ENCODE results near the gene TBX2.
A peak's percentile ranks its signal among the peaks of the same experiment; 100 is the strongest.

The TBX2 gene

DNA sequence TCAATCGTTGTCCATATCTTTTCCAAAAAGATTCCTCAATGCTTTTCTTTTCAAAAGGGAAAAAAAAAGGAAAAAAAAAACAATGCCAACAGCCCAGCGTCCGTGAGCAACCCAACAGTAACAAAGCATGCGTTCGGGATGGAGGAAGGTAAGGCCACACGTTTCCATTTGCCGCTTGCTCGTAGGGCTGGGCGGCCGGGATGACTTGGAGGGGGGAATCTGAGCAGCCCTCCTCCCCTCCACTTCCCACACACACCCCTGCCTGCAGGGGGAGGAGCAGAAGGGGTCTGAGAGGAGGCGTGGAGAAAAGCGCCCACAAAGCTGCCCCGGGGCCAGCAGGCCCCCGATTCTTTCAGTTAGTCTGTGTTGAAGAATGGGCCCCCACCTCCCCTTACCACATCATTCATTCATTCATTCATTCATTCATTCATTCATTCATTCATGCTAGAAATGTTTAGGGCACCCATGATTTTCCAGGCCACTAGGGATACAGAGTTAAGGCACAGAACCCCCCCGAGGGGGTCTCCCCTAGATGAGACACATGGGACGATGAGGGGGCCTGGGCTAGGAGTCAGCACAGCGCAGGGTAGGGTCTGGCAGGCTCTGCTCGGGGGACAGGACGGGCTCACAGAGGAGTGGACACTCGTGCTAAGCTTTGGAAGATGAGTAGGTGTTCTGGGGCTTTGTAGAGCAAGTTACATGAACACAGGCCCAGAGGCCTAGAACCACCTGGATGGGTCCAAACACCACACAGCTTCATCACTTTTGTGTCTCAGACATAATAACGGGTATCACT lies 10.9 kb upstream of the TBX2 start:
- DNase-seq = no peak

GRCh38 chr17:61389670-61390478 lies 9.8 kb upstream of the TBX2 start:
- peak; percentile 46 for DNase-seq

DNA sequence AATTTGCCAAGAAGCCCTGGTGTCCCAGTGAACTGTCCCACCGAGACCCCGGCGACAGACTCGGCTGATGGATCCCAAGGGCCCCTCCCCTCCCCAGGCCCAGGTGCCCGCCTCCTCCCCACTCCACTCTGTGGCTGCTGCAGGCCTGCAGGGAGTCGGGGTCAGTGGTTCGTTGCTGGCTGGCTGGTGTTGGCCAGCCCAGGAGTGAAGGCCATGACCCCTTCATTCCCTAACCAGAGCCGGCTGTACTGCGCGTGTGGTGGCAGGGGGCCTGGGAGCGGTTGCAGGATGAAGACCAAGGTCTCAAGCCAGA lies 9.2 kb upstream of the TBX2 start:
- DNase-seq = no peak

- DNase-seq = no peak
Measured at GRCh38 chr17:61391595-61392291, 7.9 kb upstream of the TBX2 start.

GRCh38 chr17:61392679-61393078 lies 7.0 kb upstream of the TBX2 start:
- no peak for DNase-seq

DNA sequence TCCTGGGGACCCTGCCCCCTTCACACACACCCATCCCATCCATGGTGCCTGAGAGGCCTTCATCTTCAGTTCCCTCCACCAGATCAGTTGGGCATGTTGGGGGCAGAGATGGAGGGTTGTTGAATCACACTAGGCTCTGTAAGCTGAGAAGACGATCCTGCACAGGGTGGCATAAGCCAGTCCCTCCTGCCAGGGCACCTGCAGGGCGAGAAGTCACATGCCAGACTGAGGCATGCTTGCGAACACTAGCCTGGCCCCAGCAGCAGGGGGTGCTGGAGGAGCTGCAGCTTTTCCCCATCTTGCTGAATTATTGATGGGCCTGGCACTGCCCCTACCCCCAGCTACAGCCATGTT lies 6.1 kb upstream of the TBX2 start:
- DNase-seq = no peak

GRCh38 chr17:61393904-61394629 lies 5.6 kb upstream of the TBX2 start:
- no peak for DNase-seq

DNA sequence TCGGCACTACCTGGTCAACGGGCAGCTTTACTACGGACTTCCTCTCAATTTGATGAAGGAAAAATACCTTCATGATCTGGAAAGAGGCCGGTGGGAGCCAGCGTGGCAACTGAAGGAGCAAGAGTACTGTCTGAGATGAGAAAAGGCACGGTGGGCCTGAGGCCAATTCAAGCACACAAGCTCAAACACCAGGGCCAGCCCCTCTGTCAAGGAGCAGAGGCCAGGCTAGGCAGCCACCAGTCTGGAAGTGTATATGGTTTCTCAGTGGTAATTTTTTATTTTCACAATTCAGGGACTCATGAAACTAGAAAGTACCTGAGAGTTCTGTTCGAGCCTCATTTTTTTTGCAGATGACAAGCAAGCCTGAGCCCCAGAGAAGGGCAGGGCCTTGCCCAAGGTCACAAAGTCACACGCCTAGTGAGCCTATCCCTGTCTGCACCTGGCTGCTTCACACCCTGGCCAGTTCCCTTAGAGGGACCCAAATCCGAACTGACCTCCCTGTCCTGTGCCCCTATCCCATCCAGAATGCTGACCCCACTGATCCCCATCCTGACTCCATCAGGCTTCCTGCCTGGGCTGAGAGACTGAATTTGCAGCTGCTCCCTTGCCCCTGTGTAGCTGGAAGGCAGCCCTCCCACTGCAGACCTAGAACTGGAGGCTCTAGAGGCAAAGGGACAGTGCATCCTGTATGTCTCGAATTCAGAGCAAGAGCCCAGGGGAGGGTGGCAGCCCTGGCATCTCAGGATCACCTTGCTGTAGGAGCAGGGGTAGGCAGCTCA lies 4.8 kb upstream of the TBX2 start:
- no peak for DNase-seq

DNA sequence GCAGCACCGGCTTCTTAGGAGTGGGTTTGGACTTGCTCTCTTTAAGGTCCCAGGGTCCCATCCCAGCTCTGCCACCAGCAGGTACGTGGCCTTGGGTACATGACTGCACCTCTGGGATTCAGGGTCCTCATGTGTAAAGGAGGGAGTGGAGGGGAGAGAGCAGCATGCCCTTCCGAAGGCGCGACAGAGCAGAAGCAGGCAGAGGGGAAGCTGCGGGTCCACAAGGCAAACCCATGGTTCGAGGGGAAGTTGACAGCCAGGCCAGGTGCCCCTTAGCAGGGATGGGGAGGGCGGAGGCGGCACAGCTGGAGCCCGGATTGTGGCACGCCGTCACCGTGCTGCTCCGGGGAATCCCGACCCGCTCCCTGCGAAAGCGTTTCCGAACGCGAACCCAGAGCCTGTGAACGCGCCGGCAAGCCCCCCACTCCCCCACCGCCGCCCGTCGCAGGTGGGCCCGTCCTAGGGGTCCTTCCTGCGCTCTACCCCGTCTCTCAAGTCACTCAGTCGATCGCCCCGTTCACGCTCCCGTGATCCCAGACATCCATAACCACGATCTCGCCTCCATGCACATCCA lies 4.1 kb upstream of the TBX2 start:
- no peak for DNase-seq

GRCh38 chr17:61395983-61396585 lies 3.6 kb upstream of the TBX2 start:
- no peak for DNase-seq

DNA sequence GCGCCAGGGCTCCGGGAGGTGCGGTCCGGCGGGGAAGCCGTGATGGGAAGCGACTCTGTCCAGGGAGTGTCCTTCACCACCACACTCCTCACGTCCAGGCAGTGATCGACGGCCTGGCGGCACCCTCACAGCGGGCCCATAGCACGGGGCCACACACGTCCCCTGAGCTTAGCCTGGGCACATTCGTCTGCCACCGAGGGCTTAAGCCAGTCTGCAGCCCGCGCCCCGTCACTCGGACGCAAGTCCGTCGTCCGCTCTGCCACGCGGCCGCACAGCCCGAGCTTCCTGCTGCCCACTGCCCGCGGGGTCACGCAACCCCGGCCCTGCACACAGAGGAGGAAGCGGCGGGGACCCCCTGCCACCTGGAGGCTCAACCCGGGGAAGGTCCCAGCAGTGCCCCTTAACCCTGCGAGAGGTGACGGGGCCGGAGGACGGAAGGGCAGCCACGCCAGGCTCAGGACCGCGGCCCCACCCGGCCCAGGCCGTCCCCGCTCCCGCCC lies 3.0 kb upstream of the TBX2 start:
- DNase-seq = no peak

DNA sequence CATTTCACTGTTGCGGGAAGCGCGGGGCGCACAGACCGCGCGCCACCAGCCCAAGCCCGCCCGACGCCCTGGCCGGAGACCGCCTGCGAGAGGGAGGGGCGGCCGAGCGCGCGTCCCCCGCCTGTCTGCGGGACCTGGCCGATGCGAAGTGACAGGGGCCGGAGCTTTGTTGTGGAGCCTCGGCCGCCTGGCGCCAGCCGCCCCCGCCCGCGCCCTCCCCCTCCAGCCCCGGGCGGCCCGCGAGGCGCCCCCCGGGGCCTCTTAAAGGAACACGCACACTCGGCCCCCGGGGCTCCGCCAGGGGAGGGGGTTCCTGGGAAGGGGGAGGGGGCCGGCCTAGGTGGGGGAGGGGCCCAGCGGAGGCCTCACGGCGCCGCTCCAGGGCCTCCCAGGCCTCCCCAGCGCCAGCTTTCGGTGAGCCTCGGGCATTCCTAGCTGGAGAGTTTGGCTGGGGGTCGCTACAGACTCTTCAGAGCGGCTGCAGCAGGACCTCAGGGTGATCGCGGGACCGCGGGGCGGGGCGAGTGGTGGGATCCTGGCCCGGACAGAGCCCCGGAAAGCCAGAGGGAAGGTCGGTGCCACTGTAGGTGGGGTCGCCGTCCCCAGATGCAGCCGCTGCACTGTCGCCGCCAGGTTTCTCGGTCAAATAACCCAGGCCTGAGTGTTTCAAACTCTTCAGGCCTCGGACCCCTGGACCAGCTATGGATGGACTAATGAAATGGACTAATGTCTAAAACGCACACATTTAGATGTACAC lies 2.4 kb upstream of the TBX2 start:
- DNase-seq = no peak

- DNase-seq = no peak
Measured at GRCh38 chr17:61398721-61399130, 917 bp upstream of the TBX2 start.

DNA sequence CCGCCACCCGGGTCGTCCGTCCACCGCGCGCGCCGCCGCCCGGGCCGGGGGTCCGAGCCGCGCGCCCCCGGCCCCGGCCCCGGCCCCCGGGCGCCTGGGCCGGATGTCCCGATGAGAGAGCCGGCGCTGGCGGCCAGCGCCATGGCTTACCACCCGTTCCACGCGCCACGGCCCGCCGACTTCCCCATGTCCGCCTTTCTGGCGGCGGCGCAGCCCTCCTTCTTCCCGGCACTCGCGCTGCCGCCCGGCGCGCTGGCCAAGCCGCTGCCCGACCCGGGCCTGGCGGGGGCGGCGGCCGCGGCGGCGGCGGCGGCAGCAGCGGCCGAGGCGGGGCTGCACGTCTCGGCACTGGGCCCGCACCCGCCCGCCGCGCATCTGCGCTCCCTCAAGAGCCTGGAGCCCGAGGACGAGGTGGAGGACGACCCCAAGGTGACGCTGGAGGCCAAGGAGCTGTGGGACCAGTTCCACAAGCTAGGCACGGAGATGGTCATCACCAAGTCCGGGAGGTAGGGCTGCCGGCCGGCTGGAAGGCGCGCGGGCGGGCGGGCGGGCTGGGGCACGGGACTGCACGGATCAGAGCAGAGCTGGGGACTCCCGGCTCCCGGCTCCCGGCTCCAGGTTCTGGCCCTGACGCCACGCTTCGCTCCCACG lies 548 bp downstream of the TBX2 start:
- no peak for DNase-seq

DNA sequence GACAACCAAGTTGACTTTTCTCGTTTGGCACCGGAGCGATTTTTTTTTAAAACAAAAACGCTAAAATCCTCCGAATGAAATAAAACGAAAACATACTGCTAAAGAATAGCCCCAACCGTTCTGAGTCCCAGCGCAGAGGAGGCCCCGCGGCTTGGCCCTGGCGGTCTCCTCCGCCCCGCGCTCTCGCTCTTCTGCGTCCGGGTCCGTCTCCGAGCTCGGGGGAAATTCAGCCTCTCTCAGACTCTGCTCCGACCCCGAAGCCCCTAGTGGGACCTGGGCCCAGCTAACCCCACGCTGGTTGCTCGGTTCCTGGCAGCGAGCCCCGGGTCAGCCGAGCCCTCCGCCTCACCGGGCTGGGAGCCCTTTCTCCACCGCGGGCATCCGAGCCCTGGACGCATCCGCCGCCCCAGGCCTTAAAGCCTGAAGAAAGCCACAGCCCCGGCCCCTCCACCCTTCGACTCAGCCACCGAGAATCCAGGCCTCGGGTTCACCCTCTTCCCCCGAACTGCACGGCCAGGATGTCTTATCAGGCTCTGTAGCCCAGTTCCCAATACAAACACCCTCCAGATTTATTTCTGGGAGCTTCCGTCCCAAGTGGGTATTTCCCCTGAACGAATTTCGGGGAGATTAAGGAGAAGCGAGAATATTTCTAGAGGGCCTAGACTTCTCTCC lies 1.2 kb downstream of the TBX2 start:
- DNase-seq = no peak

DNA sequence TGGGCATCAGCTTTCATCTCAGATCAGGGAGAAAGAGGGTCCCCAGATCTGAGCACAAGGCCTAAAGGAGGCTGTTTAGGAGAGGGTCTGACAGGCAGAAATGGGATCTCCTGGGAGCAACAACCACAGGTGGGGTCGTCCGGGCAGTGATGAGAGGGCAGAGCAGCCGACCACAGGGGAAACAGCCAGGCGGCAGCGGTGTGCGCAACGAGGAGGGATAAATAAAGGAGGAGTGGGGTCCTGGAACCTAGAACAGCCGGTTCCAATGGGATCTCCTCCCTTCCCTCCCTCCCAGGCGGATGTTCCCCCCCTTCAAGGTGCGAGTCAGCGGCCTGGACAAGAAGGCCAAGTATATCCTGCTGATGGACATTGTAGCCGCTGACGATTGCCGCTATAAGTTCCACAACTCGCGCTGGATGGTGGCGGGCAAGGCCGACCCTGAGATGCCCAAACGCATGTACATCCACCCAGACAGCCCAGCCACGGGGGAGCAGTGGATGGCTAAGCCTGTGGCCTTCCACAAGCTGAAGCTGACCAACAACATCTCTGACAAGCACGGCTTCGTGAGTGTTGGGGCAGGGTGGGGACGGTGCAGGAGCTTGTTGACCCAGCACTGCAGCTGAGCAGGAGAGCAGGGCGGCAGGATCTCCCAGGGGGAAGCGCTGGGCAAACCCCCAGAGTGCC lies 1.9 kb downstream of the TBX2 start:
- no peak for DNase-seq

DNA sequence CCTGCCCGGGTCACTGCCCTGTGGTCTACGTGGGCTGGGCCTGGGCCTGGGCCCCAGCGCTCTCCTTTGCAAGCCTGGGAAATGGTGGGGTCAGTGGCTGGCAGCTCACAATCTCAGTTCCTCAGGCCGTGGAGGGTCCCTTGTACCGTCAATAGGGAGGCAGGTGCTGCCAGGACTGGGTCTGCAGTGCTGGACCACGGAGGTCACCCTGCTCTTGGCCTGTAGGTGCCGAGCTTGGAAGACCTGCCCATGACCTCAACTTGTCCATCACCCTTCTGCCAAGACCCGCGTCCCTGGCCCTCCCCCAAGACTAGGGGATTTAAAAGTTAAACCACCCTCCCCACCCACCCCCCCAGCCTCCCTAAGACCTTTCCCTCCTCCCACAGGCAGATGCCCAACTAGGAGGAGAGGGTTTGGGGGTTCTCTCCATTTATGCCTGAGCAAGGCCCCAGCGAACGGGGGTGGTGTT lies 2.5 kb downstream of the TBX2 start:
- DNase-seq = no peak

DNA sequence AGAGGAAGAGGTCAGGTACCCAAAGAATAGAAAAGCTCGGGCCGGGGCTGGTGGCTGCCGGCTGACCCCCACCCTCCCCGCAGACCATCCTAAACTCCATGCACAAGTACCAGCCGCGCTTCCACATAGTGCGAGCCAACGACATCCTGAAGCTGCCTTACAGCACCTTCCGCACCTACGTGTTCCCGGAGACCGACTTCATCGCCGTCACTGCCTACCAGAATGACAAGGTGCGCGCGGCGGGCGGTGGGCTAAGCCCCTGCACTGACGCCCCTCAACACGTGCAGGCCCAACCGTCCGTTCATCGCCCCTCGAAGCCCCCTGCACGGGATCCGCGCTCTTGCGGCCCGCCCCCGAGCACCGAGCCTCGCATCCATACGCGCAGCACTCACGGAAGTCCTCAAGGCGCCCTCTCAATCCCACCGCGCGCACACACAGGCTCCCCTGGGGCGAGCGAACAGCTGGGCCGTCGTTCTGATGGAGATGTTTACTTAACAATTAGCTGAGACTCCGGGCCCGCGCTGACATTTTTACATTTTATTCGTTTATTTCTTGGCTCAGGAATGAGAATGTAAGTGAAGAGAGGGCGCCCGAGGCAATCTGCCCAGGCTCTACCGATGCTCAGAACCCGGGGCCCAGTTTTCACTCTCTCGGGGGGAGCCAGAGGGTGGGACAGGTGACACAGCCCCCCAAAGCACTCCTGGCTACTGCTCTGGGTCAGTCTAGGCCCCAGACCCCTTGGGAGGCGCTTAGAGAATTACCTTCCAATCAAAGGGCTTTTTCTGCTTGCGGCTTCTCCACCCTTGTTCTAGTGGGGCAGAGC lies 3.5 kb downstream of the TBX2 start:
- DNase-seq = no peak

All from activated CD4-positive, alpha-beta T cell treated with anti-CD3 and anti-CD28 coated beads, Interleukin-2, amount 50 U/mL, for 16 hours (primary cell).